B cell (primary cell): Measurements from ENCODE around the gene MYCBP2.

Source experiments
- EZH2 ChIP-seq: IDR thresholded peaks from 2 replicates; pipeline ENCODE4 v1.6.1; 2012; ENCODE audit warnings: borderline replicate concordance, low read depth, mild to moderate bottlenecking, moderate library complexity, low read length; ENCODE audit not compliant: insufficient read depth, poor library complexity, severe bottlenecking
- TF ChIP-seq, protein P1 (sequence below): fragments of 200-600 bp; IDR thresholded peaks from one replicate; pipeline ENCODE4 v1.8.0; 2022; ENCODE audit warnings: antibody characterized with exemption, mild to moderate bottlenecking

DNA sequence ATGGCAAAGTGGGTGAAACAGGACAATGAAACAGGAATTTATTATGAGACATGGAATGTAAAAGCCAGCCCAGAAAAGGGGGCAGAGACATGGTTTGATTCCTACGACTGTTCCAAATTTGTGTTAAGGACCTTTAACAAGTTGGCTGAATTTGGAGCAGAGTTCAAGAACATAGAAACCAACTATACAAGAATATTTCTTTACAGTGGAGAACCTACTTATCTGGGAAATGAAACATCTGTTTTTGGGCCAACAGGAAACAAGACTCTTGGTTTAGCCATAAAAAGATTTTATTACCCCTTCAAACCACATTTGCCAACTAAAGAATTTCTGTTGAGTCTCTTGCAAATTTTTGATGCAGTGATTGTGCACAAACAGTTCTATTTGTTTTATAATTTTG, 326.4 kb downstream of the MYCBP2 start:
- TF ChIP-seq, protein P1, sequence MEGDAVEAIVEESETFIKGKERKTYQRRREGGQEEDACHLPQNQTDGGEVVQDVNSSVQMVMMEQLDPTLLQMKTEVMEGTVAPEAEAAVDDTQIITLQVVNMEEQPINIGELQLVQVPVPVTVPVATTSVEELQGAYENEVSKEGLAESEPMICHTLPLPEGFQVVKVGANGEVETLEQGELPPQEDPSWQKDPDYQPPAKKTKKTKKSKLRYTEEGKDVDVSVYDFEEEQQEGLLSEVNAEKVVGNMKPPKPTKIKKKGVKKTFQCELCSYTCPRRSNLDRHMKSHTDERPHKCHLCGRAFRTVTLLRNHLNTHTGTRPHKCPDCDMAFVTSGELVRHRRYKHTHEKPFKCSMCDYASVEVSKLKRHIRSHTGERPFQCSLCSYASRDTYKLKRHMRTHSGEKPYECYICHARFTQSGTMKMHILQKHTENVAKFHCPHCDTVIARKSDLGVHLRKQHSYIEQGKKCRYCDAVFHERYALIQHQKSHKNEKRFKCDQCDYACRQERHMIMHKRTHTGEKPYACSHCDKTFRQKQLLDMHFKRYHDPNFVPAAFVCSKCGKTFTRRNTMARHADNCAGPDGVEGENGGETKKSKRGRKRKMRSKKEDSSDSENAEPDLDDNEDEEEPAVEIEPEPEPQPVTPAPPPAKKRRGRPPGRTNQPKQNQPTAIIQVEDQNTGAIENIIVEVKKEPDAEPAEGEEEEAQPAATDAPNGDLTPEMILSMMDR: no peak
- no peak for TF ChIP-seq EZH2
